Measurements from ENCODE around the gene FHIT. TPM values are rescaled to one million over a fixed set of nuclear protein-coding genes. Genes with fewer than 3 reads are reported as not detected.

Gene FHIT
- total RNA-seq, 4 donors from 2014 or later, result 7.5 to 20.1 (median 13.5) TPM

GRCh38 chr3:59978979-59979378 is 1272.3 kb downstream of the FHIT start:
- Histone ChIP-seq H3K36me3 (no peaks in the 10 kb centered on the region), H3K4me3 (no peak overlapping the region), H3K27ac (no peak overlapping the region), H3K9me3 (no peaks in the 10 kb centered on the region), H3K4me1 (no peaks in the 10 kb centered on the region), H3K27me3 (no peaks in the 10 kb centered on the region)
- in situ Hi-C loops (cut with MboI; ENCODE audit: low pct_ligation_motif_present in 1 of 4, low pct_unique_long_range_greater_than_20kb in 1 of 4, low sequenced_read_pairs in 3 of 4), result no loop called here
- DNase-seq, result no peak
- TF ChIP-seq POLR2AphosphoS5 (IDR thresholded peaks at IDR 0.05) (no peak), CTCF (IDR thresholded peaks at IDR 0.05) (no peak), EP300 (IDR thresholded peaks at IDR 0.05; ENCODE audit: low read depth) (no peak), POLR2A (IDR thresholded peaks at IDR 0.05) (no peak)
- intact Hi-C loops (cut with DNase I; ENCODE audit: low total_unique reads), result no loop called here

- in situ Hi-C loops (cut with MboI; ENCODE audit: low pct_ligation_motif_present in 1 of 4, low pct_unique_long_range_greater_than_20kb in 1 of 4, low sequenced_read_pairs in 3 of 4), result no loop called here
- DNase-seq, result no peak
- no peak overlapping the region for H3K4me3 ChIP-seq
- TF ChIP-seq EP300 (IDR thresholded peaks at IDR 0.05; ENCODE audit: low read depth) (no peak), POLR2AphosphoS5 (IDR thresholded peaks at IDR 0.05) (no peak), CTCF (IDR thresholded peaks at IDR 0.05) (no peak)
- no peaks in the 10 kb centered on the region for H3K4me1 ChIP-seq
- H3K27me3 ChIP-seq, result no peaks in the 10 kb centered on the region
- no peaks in the 10 kb centered on the region for H3K9me3 ChIP-seq
- H3K27ac ChIP-seq, result no peak overlapping the region
- 75 to 100% methylated on average over 3 to 4 of the region's 4 CpGs for WGBS, 2 donors (ENCODE audit: low coverage in 1 of 2)
- intact Hi-C loops (cut with DNase I; ENCODE audit: low total_unique reads), result no loop called here
- no peaks in the 10 kb centered on the region for H3K36me3 ChIP-seq
Measured at GRCh38 chr3:59970796-59971195, 1280.5 kb downstream of the FHIT start.

GRCh38 chr3:59970376-59970775 is 1280.9 kb downstream of the FHIT start:
- TF ChIP-seq POLR2A (IDR thresholded peaks at IDR 0.05), result no peak
- no peak for TF ChIP-seq EP300 (IDR thresholded peaks at IDR 0.05; ENCODE audit: low read depth)
- TF ChIP-seq CTCF (IDR thresholded peaks at IDR 0.05), result no peak
- TF ChIP-seq POLR2AphosphoS5 (IDR thresholded peaks at IDR 0.05), result no peak
- in situ Hi-C loops (cut with MboI; ENCODE audit: low pct_ligation_motif_present in 1 of 4, low pct_unique_long_range_greater_than_20kb in 1 of 4, low sequenced_read_pairs in 3 of 4), result no loop called here
- no peaks in the 10 kb centered on the region for H3K36me3 ChIP-seq
- WGBS, 2 donors (ENCODE audit: low coverage in 1 of 2), result 73 to 75% methylated on average over 6 of the region's 6 CpGs
- intact Hi-C loops (cut with DNase I; ENCODE audit: low total_unique reads), result no loop called here
- H3K27me3 ChIP-seq, result no peaks in the 10 kb centered on the region
- H3K27ac ChIP-seq, result no peak overlapping the region
- H3K4me1 ChIP-seq, result no peaks in the 10 kb centered on the region
- no peaks in the 10 kb centered on the region for H3K9me3 ChIP-seq
- DNase-seq, result no peak
- H3K4me3 ChIP-seq, result no peak overlapping the region

GRCh38 chr3:59968513-59969045 is 1282.7 kb downstream of the FHIT start:
- Histone ChIP-seq H3K27me3 (no peaks in the 10 kb centered on the region), H3K9me3 (no peaks in the 10 kb centered on the region), H3K36me3 (no peaks in the 10 kb centered on the region), H3K4me3 (no peak overlapping the region), H3K4me1 (no peaks in the 10 kb centered on the region), H3K27ac (no peak overlapping the region)
- in situ Hi-C loops (cut with MboI; ENCODE audit: low pct_ligation_motif_present in 1 of 4, low pct_unique_long_range_greater_than_20kb in 1 of 4, low sequenced_read_pairs in 3 of 4) (no loop called here), intact Hi-C loops (cut with DNase I; ENCODE audit: low total_unique reads) (no loop called here)
- WGBS, 2 donors (ENCODE audit: low coverage in 1 of 2), result 77 to 89% methylated on average over 3 to 5 of the region's 5 CpGs
- TF ChIP-seq EP300 (IDR thresholded peaks at IDR 0.05; ENCODE audit: low read depth), result no peak
- no peak for TF ChIP-seq POLR2AphosphoS5 (IDR thresholded peaks at IDR 0.05)
- no peak for TF ChIP-seq CTCF (IDR thresholded peaks at IDR 0.05)
- TF ChIP-seq POLR2A (IDR thresholded peaks at IDR 0.05), result no peak
- no peak for DNase-seq

All from transverse colon (tissue), 4 donors.